GM08714 (cell line): Measurements from ENCODE around the gene MLF2.

ENCODE experiments used
- H3K4me3 ChIP-seq: fragments of 200-500 bp; sonication (Bioruptor generic); 2 replicates; pipeline ENCODE4 v1.5.1; 2014; ENCODE audit warnings: mild to moderate bottlenecking, low read length, inconsistent platforms
- ZNF274 ChIP-seq: IDR thresholded peaks from 2 replicates; pipeline ENCODE4 v1.6.1; 2012; ENCODE audit warnings: mild to moderate bottlenecking, low read depth, low read length

MLF2 gene, protein sequence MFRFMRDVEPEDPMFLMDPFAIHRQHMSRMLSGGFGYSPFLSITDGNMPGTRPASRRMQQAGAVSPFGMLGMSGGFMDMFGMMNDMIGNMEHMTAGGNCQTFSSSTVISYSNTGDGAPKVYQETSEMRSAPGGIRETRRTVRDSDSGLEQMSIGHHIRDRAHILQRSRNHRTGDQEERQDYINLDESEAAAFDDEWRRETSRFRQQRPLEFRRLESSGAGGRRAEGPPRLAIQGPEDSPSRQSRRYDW

DNA sequence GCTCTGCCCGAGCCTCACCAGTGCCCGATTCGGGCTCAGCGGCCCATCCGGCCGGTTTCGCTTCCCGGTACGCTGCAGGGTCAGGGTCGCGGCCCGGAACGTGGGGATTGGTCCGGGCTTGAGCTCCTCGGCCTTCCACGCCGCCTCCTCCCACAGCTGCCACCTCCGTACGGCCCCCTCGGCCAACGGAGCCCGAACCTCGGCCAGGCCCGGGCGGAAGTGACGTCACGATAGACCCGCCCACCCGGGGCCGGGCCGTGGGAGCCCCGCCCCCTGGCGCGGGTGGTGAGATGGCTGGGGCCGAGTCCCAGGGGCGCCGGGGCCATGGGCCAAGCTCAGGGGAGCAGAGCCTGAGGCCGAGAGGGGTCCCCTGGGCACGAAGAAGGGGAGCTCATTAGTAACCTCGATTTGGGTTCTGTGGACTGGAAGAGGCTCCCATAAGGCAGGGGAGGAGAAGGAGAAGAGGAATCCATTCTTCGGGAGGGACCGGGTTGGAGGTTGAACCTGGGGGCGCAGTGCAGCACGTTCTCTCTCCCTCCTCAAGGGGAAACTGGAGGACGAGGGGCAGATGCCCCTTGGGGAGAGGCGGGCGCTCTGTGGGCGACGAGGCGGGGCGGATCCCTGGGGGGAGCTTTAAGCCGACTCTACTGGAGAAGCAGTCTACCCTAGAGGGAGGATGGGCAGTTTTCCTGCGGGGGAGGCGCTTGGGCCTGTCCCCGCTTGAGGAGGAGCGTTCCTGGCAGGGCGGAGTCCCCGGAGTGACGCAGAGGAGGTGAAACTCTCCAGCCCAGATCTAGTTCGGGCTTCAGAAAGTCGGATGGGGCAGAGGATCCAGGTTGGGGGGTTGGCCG lies at the start of gene MLF2:
TSS of gene MLF2 (minus strand) at position 221 of the 851 bp plus-strand sequence. CDS start 807 bp downstream, outside the sequence.
- H3K4me3 ChIP-seq, result peak within 1 kb of the TSS; percentile 86
- no peak for TF ChIP-seq ZNF274

DNA sequence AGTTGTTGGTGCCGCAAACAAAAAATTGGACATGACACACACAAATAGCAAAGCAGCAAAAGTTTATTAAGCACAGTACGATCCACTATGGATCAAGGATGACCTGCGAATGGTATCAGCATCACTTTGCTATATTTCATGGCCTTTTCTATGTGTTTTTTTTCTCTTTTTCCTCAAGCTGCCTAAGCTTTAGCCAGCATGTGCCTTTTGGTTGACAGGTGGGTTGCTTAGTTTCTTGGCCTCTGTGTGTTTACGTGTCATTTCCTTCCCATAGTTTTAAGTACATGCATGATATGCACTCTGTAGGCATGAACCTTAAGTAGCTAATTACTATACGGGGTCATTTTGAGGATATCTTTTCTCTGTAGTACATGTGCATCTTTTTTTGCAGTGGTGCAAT lies 46.2 kb upstream of the MLF2 start:
- no peak overlapping the region for H3K4me3 ChIP-seq
- no peak for TF ChIP-seq ZNF274

DNA sequence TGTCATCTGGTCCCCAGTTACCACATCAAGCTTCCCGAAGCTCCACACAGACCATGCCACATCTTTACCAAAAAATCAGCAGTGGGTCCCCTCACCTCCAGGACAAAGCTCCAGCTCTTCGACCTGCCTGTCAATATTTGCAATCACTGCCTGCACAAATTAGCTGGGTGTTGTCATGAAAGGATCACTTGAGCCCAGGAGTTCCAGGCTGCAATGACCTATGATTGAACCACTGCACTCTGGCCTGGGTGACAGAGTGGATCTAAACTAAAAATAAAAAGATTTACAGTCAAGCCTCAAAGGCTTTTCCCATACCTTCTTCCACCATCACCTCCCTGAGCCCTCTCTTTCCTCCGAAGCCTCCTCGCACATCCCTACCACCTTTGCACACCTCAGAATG lies 43.6 kb upstream of the MLF2 start:
- TF ChIP-seq ZNF274, result no peak
- no peak overlapping the region for H3K4me3 ChIP-seq

DNA sequence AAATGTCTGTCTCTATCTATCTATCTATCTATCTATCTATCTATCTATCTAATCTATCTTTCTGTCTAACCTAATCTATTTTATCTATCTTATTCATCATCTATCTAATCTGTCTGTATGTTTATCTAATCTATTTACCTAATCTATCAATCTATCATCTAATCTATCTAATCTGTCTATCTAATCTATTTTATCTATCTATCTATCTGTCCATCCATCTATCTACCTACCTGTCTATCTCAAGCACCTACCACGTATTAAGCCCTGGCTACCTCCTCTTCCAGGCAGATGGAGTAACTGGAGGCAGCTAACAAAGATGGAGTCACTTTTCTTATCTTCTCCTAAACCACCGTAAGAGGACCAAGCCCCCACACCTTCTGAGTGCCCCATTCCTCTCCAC lies 42.1 kb upstream of the MLF2 start:
- no peak overlapping the region for H3K4me3 ChIP-seq
- no peak for TF ChIP-seq ZNF274

DNA sequence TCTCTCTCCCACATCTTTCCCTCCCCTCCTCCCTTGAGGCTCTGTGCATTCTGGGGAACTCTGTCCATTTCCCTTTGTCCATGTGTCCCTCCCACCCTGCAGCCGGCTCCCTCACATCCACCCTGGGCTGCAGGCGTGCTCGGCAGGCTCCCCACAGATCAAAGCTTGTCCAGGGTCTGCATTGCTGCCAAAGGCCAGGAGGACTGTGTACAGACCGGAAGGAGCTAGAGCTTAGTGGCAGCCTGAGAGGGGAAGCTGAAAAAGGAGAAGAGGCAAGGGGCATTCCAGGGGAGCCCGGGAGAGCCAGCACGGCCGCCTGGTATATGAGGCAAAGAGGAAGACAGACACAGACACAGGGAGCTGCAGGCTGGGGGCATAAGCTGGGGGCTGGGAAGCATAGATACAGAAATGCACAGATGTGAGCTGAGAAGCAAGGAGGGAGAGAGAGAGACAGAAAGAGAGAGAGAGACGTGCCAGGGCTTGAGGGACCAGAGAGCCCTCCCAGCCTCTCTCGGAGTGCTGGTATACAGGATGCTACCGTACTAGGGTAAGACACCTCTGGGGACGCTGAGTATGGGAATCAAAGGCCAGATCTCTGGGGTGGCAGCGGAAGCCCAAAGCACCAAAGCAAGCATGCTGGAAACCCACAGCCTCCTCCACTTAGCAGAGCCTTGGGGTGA lies 39.7 kb upstream of the MLF2 start:
- no peak overlapping the region for H3K4me3 ChIP-seq
- TF ChIP-seq ZNF274, result no peak

DNA sequence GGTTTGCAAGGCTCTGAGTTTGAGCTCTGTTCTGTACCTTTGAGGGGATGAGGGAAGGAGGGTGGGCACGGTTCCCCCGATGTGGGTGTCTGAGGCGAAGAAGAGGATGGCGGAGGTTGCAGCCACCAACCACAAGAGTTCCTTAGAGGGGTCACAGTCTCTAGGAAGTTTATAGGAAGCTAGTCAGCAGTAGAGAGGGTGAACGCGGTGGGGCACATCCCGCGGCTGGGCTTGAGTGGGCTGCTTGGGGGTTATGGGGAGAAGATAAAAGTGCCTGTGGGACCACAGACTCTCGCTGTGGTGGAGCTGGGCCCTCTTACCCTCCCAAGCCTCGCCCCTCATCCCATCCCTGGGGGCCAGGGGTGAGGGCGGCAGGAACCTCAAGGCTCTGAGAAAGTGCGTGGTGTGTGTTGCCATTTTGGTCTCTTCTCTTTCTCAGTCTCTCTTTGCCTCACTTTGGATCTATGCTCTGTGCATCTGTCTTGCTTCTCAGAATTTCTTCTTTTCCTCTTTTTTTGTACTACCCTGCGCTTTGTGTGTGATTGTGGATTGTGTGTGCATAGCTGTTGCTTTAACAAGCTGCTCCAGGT lies 39.1 kb upstream of the MLF2 start:
- no peak for TF ChIP-seq ZNF274
- H3K4me3 ChIP-seq, result no peak overlapping the region

DNA sequence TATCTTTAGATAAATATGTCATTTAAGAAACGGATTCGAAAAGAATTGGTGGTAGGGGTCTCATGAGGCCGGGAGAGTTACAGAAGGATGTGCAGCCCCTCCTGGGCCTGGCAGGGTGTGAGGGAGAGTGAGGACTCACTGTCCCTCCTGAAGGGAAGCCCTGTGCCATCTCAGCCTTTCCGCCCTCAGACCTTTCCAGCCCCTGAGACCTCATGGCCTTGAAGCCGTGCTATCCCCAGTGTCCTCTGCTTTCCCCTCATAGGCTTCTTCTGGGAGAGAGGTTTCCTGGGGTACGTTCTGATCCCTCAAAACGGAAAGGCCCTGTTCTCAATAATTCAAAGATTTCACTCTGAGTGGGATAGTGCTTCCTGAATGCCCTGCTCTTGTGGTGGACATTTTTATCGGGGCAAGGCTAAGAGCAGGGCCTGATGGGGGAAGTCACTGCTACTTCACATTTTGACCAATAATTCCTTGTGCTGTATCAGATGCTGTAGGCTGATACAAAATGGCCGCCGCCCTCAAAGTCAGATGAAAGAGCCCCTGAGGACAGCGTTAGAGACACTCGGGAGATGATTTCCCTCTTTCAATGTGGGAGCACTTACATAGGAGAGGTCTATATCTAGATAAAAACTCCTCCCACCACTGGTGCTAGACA lies 37.7 kb upstream of the MLF2 start:
- no peak overlapping the region for H3K4me3 ChIP-seq
- TF ChIP-seq ZNF274, result no peak

DNA sequence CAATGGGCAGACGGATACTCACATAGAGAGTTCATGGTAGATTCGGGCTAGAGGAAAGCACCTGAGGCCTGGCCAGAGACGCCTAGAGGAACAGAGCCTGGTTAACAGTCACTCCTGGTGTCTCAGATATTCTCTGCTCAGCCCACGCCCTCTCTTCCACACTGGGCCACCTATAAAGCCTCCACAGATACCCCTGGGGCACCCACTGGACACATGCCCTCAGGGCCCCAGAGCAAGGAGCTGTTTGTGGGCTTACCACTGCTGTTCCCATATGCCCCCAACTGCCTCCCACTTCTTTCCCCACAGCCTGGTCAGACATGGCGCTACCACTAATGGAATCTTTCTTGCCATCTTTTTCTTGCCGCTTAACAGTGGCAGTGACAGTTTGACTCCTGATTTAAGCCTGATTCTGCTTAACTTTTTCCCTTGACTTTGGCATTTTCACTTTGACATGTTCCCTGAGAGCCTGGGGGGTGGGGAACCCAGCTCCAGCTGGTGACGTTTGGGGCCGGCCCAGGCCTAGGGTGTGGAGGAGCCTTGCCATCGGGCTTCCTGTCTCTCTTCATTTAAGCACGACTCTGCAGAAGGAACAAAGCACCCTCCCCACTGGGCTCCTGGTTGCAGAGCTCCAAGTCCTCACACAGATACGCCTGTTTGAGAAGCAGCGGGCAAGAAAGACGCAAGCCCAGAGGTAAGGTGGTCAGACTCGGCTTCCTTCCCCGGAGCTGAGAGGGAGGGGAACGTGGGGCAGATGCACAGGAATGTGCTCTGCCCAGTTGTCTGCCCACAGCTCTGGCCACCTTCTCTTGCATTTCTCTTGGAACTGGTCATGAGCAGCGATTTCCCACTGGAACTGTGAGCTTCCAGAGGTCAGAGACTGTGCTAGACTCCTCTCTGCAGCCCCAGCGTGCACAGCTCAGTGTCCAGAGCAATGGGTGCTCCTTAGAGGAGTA lies 36.3 kb upstream of the MLF2 start, which contains the start of gene CD4:
TSS of gene CD4 (plus strand) at position 557 of the 953 bp plus-strand sequence. CDS start 10,611 bp downstream, outside the sequence.
- no peak for TF ChIP-seq ZNF274
- no peak within 1 kb of the TSS for H3K4me3 ChIP-seq

DNA sequence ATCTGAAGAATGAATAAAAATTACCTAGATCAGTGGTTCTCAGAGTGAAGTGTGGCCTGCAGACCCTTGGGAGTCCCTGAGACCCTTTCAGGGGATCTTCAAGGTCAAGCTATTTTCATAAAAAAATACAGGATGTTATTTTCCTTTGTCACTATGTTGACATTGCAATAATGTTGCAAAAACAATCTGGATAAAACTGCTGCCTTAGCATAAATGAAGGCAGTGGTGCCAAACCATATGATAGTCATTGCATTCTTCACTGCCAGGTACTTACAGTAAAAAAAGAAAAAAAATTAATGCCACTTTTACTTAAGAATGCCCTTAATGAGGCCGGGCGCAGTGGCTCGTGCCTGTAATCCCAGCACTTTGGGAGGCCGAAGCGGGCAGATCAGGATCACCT lies 34.4 kb upstream of the MLF2 start:
- no peak for TF ChIP-seq ZNF274
- H3K4me3 ChIP-seq, result no peak overlapping the region

DNA sequence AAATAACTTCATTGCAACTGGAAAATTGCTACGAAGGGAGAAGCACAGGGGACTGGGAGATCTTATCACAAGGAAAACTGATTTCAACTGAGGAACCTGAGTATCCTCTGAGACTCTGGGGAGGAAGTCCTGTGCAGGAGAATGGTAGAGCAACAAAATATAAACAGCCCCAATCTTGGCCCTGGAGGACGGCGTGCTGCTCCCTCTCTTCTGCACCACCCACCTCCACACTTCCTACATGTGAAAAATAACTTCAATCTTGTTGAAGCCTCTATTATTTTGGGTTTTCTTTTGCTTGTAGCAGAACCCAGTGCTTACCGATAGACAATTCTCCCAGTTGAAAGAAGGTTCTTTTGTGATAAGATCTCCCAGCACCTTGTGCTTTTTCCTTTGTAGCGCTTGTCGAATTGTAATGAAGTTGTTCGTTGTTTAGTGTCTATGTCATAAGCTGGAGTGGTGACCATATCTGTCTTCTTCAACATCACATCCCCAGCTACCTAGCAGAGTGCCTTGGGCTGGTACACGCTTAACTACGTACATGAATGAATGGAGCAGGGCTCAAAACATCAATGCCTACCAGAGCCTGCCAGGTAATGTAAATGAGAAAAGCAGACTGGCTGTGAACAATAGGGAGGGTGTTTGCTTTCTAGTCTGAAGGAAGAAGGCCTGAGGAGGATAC lies 33.6 kb upstream of the MLF2 start:
- no peak overlapping the region for H3K4me3 ChIP-seq
- no peak for TF ChIP-seq ZNF274

DNA sequence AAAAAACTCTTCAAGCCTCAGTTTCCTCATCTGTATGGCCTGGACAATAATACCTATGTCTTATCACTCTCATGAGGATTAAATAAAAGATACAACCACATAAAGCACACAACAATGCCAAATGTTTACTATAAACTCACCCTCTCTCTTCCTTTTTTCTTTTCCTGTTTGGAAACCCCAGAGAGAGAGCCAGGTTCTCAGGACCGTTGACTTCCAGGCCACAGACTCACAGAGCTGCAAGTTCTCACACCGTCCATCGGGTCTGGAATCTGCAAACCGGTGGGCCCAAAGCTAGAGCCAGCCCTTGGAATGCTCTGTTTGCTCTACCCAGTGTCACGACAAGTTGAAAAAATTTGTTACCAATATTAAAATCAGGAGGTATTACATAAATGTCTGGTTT lies 31.8 kb upstream of the MLF2 start:
- no peak overlapping the region for H3K4me3 ChIP-seq
- no peak for TF ChIP-seq ZNF274

DNA sequence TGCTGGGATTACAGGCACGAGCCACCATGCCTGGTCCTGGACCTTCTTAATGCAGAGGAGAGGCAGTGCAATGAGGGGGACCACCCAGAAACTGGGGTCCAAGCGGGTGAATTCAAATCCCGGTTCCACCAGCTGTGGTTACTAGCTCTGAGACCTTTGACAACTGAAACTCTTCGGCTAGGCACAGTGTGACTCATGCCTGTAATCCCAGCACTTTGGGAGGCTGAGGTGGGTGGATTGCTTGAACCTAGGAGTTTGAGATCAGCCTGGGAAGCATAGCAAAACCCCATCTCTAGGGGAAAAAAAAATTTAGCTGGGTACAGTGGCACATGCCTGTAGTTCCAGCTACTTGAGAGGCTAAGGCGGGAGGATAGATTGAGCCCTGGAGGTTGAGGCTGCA lies 31.4 kb upstream of the MLF2 start:
- TF ChIP-seq ZNF274, result no peak
- no peak overlapping the region for H3K4me3 ChIP-seq

DNA sequence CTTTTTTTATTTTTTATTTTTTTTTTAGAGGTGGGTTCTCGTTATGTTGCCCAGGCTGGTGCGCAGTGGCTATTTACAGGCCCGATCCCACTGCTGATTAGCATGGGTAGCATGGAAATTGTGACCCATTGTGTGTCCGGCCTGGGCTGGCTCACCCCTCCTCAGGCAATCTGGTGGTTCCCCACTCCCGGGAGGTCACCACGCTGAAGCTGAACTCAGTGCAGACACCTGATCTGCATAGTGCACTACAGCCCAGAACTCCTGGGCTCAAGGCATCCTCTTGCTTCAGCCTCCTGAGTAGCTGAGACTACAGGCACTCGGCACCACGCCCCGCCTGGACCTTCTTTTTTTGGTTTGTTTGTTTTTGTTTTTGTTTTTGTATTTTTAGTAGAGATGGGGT lies 30.9 kb upstream of the MLF2 start:
- TF ChIP-seq ZNF274, result no peak

More for the DNA sequence above, 30.9 kb upstream of the MLF2 start:
- no peak overlapping the region for H3K4me3 ChIP-seq
